Transverse colon (tissue), 4 donors: Measurements from ENCODE around the gene GALNT1. TPM values are rescaled to one million over a fixed set of nuclear protein-coding genes. Genes with fewer than 3 reads are reported as not detected.
"Not testable (repeated sequence)": the region's sequence is repeated elsewhere in the genome, so short reads cannot be mapped to it uniquely, and the experiment has no call there.

Experiments
- DNase-seq: peaks from one replicate; pipeline ENCODE4 v3.0.0-alpha.2; 2019
- H3K27ac ChIP-seq, 4 donors: fragments of 200-600 bp; sonication (generic); 2 replicates each; pipeline ENCODE4 v1.5.1; 2016 to 2018; ENCODE audit warnings: inconsistent platforms in 4 of 4
- H3K27me3 ChIP-seq: fragments of 200-600 bp; sonication (generic); 2 replicates; pipeline ENCODE4 v1.5.1; 2017; ENCODE audit warnings: inconsistent platforms
- H3K36me3 ChIP-seq, 4 donors: fragments of 200-600 bp; sonication (generic); 2 replicates each; pipeline ENCODE4 v1.5.1; 2017 to 2019; ENCODE audit warnings: inconsistent platforms in 4 of 4
- H3K4me1 ChIP-seq, 4 donors: fragments of 200-600 bp; sonication (generic); 2 replicates each; pipeline ENCODE4 v1.5.1; 2017 to 2020; ENCODE audit warnings: inconsistent platforms in 4 of 4
- H3K4me3 ChIP-seq, 4 donors: fragments of 200-600 bp; sonication (generic); 1 replicate in 1 of 4; 2 replicates in 3 of 4; pipeline versions ENCODE4 v1.5.1 to v1.6.1; 2017 to 2019; ENCODE audit warnings: inconsistent platforms in 4 of 4
- H3K9me3 ChIP-seq, 2 donors: fragments of 200-600 bp; sonication (generic); 2 replicates each; pipeline ENCODE4 v1.5.1; 2017 to 2019; ENCODE audit warnings: inconsistent platforms in 2 of 2
- CTCF ChIP-seq, 5 experiments: fragments of 200-600 bp in 3 of 5; fragments of 450-650 bp in 2 of 5; sonication (generic) in 3 of 5; IDR thresholded peaks; 1 replicate in 2 of 5; 2 replicates in 3 of 5; pipeline ENCODE4 v1.5.1; 2016 to 2017; ENCODE audit warnings: antibody characterized with exemption in 5 of 5, inconsistent platforms in 3 of 5, mild to moderate bottlenecking in 2 of 5, moderate library complexity in 1 of 5
- EP300 ChIP-seq: sonication (generic); formaldehyde crosslinking; IDR thresholded peaks from one replicate; pipeline ENCODE4 v1.6.1; 2017; ENCODE audit warnings: antibody characterized with exemption, low read depth
- POLR2A ChIP-seq: fragments of 450-650 bp; IDR thresholded peaks from one replicate; pipeline ENCODE4 v1.6.1; 2016; ENCODE audit warnings: antibody characterized with exemption, mild to moderate bottlenecking, moderate library complexity
- POLR2AphosphoS5 ChIP-seq, 3 donors: sonication (generic); formaldehyde crosslinking; IDR thresholded peaks; one replicate each; pipeline ENCODE4 v1.6.1; 2016; ENCODE audit warnings: antibody characterized with exemption in 3 of 3
- whole genome bisulfite sequencing, 2 donors: methylation state at CpG; one replicate each; pipeline ENCODE4 v1.1.5; 2018; ENCODE audit warnings: low coverage in 1 of 2; 5-methylcytosine and 5-hydroxymethylcytosine counted together
- in situ Hi-C, 4 donors: fragments of 200-750 bp; cut with MboI; loops; one replicate each; pipeline versions ENCODE4 v1.15.0 to v1.15.1; 2017; ENCODE audit warnings: low sequenced_read_pairs in 3 of 4, low pct_ligation_motif_present in 1 of 4, low pct_unique_long_range_greater_than_20kb in 1 of 4
- intact Hi-C: fragments of 100-400 bp; cut with DNase I; formaldehyde crosslinking; loops from one replicate; pipeline ENCODE4 v1.15.1; 2023; ENCODE audit warnings: low total_unique reads
- total RNA-seq, 4 donors: library from RNA; depleted of rRNA; stranded (reverse); fragments of >200 nt; gene quantifications; one replicate each; pipeline ENCODE4 v1.1.0, GENCODE V29; 2016

The GALNT1 gene
- total RNA-seq, 4 donors from 2014 or later = 21.7 to 86.8 (median 57.6) TPM

GRCh38 chr18:35547008-35547605 lies 34.4 kb upstream of the GALNT1 start:
- in situ Hi-C loops (no loop called here), intact Hi-C loops (no loop called here)
- 65% methylated on average over 2 of the region's 2 CpGs for WGBS, 2 donors
- TF ChIP-seq POLR2A = no peak
- TF ChIP-seq EP300 = no peak
- DNase-seq = no peak
- Histone ChIP-seq H3K9me3 (no peaks in the 10 kb centered on the region), H3K27ac (no peak overlapping the region), H3K4me3 (no peak overlapping the region), H3K27me3 (no peaks in the 10 kb centered on the region), H3K4me1 (no peaks in the 10 kb centered on the region), H3K36me3 (no peaks in the 10 kb centered on the region)

GRCh38 chr18:35549564-35549963 lies 32.0 kb upstream of the GALNT1 start:
- no peak for DNase-seq
- in situ Hi-C loops (no loop called here), intact Hi-C loops (no loop called here)
- Histone ChIP-seq H3K4me1 (no peaks in the 10 kb centered on the region), H3K36me3 (no peaks in the 10 kb centered on the region), H3K4me3 (no peak overlapping the region), H3K27me3 (no peaks in the 10 kb centered on the region), H3K27ac (no peak overlapping the region), H3K9me3 (no peaks in the 10 kb centered on the region)
- TF ChIP-seq POLR2A (no peak), CTCF (IDR thresholded peaks at IDR 0.05) (no peak), EP300 (no peak), POLR2AphosphoS5 (IDR thresholded peaks at IDR 0.05) (no peak)
- 82 to 100% methylated on average over 1 of the region's 1 CpG for WGBS, 2 donors

GRCh38 chr18:35553300-35553699 lies 28.2 kb upstream of the GALNT1 start:
- Histone ChIP-seq H3K9me3 (no peaks in the 10 kb centered on the region), H3K27me3 (no peaks in the 10 kb centered on the region), H3K4me3 (no peak overlapping the region), H3K27ac (no peak overlapping the region), H3K36me3 (no peaks in the 10 kb centered on the region), H3K4me1 (no peaks in the 10 kb centered on the region)
- in situ Hi-C loops = no loop called here
- intact Hi-C loops = no loop called here
- 26 to 56% methylated on average over 2 of the region's 2 CpGs for WGBS, 2 donors
- no peak for TF ChIP-seq POLR2A
- TF ChIP-seq POLR2AphosphoS5 (IDR thresholded peaks at IDR 0.05) = no peak
- TF ChIP-seq CTCF (IDR thresholded peaks at IDR 0.05) = peak in 1 of 5 experiments; percentile 18
- no peak for TF ChIP-seq EP300
- no peak for DNase-seq

GRCh38 chr18:35555538-35555937 lies 26.0 kb upstream of the GALNT1 start:
- intact Hi-C loops, H3K36me3 ChIP-seq, H3K9me3 ChIP-seq, H3K27me3 ChIP-seq, H3K4me1 ChIP-seq, H3K4me3 ChIP-seq, in situ Hi-C loops, H3K27ac ChIP-seq, DNase-seq: not testable (repeated sequence)
- WGBS, 2 donors = 97 to 98% methylated on average over 5 of the region's 5 CpGs

GRCh38 chr18:35559867-35560266 lies 21.7 kb upstream of the GALNT1 start:
- H3K4me3 ChIP-seq = no peak overlapping the region
- H3K27ac ChIP-seq = no peak overlapping the region
- no peaks in the 10 kb centered on the region for H3K36me3 ChIP-seq
- in situ Hi-C loops (no loop called here), intact Hi-C loops (no loop called here)
- no peaks in the 10 kb centered on the region for H3K27me3 ChIP-seq
- no peak for DNase-seq
- H3K4me1 ChIP-seq = no peaks in the 10 kb centered on the region
- TF ChIP-seq EP300 (no peak), POLR2A (no peak), POLR2AphosphoS5 (IDR thresholded peaks at IDR 0.05) (no peak)
- H3K9me3 ChIP-seq = no peaks in the 10 kb centered on the region
